ENCODE measurements around the gene FGF14.

GRCh38 chr13:102275969-102276368 is 125.9 kb downstream of the FGF14 start:
- TF ChIP-seq CTCF (IDR thresholded peaks at IDR 0.05) (no peak), POLR2A (IDR thresholded peaks at IDR 0.05) (no peak)
